ENCODE results near the gene SP110. TPM values are rescaled to one million over a fixed set of nuclear protein-coding genes. Genes with fewer than 3 reads are reported as not detected.
"Not testable (repeated sequence)": the region's sequence is repeated elsewhere in the genome, so short reads cannot be mapped to it uniquely, and the experiment has no call there.

The SP110 gene
- total RNA-seq, 1 donor from 2014 or later: 68.1 TPM

GRCh38 chr2:230224458-230224857 is 4.7 kb upstream of the SP110 start:
- no peak overlapping the region for H3K27ac ChIP-seq
- ATAC-seq (no peak), DNase-seq (no peak)
- no peak for TF ChIP-seq CTCF (IDR thresholded peaks at IDR 0.05)
- intact Hi-C loops (cut with DNase I): no loop called here
- H3K9me3 ChIP-seq: no peaks in the 10 kb centered on the region
- no peak overlapping the region for H3K4me3 ChIP-seq
- peaks cover 11% of the 10 kb centered on the region for H3K4me1 ChIP-seq
- H3K36me3 ChIP-seq: no peaks in the 10 kb centered on the region
- no peaks in the 10 kb centered on the region for H3K27me3 ChIP-seq (ENCODE audit: low read depth)

- H3K36me3 ChIP-seq; H3K27ac ChIP-seq; H3K9me3 ChIP-seq; H3K4me3 ChIP-seq; H3K27me3 ChIP-seq (ENCODE audit: low read depth); DNase-seq; intact Hi-C loops (cut with DNase I); ATAC-seq: not testable (repeated sequence)
- H3K4me1 ChIP-seq: peaks cover 25% of the 10 kb centered on the region
Measured at GRCh38 chr2:230222829-230223228, 3.0 kb upstream of the SP110 start.

GRCh38 chr2:230221493-230221892 is 1.7 kb upstream of the SP110 start:
- Histone ChIP-seq H3K36me3 (peaks cover 3% of the 10 kb centered on the region), H3K27me3 (ENCODE audit: low read depth) (no peaks in the 10 kb centered on the region), H3K4me1 (peaks cover 35% of the 10 kb centered on the region), H3K9me3 (no peaks in the 10 kb centered on the region), H3K4me3 (no peak overlapping the region), H3K27ac (no peak overlapping the region)
- intact Hi-C loops (cut with DNase I): no loop called here
- DNase-seq (no peak), ATAC-seq (no peak)
- TF ChIP-seq CTCF (IDR thresholded peaks at IDR 0.05): no peak

- TF ChIP-seq CTCF (IDR thresholded peaks at IDR 0.05): no peak
- ATAC-seq: no peak
- no peak for DNase-seq
- H3K4me3 ChIP-seq: peak overlapping the region; percentile 71
- intact Hi-C loops (cut with DNase I): no loop called here
- H3K36me3 ChIP-seq: peaks cover 14% of the 10 kb centered on the region
- H3K27ac ChIP-seq: peak overlapping the region; percentile 82
- H3K27me3 ChIP-seq (ENCODE audit: low read depth): no peaks in the 10 kb centered on the region
- no peaks in the 10 kb centered on the region for H3K9me3 ChIP-seq
- H3K4me1 ChIP-seq: peaks cover 37% of the 10 kb centered on the region
Measured at GRCh38 chr2:230220347-230220969, 674 bp upstream of the SP110 start.

GRCh38 chr2:230218421-230218820 is 1.4 kb downstream of the SP110 start:
- TF ChIP-seq CTCF (IDR thresholded peaks at IDR 0.05): no peak
- Histone ChIP-seq H3K36me3 (peaks cover 34% of the 10 kb centered on the region), H3K27ac (no peak overlapping the region), H3K9me3 (no peaks in the 10 kb centered on the region), H3K4me3 (peak overlapping the region; percentile 71), H3K4me1 (peaks cover 37% of the 10 kb centered on the region), H3K27me3 (ENCODE audit: low read depth) (no peaks in the 10 kb centered on the region)
- intact Hi-C loops (cut with DNase I): no loop called here
- ATAC-seq: peak in 1 of 2 donors; percentile 57
- no peak for DNase-seq

GRCh38 chr2:230217424-230217823 is 2.4 kb downstream of the SP110 start:
- Histone ChIP-seq H3K4me3 (no peak overlapping the region), H3K27me3 (ENCODE audit: low read depth) (no peaks in the 10 kb centered on the region), H3K27ac (no peak overlapping the region), H3K9me3 (no peaks in the 10 kb centered on the region), H3K36me3 (peaks cover 44% of the 10 kb centered on the region), H3K4me1 (peaks cover 37% of the 10 kb centered on the region)
- TF ChIP-seq CTCF (IDR thresholded peaks at IDR 0.05): no peak
- DNase-seq: no peak
- no peak for ATAC-seq
- intact Hi-C loops (cut with DNase I): no loop called here

All from lower lobe of right lung (tissue), 2 donors.